A204.1 (cell line): ENCODE measurements around the gene YARS1.
"Not testable (repeated sequence)": the region's sequence is repeated elsewhere in the genome, so short reads cannot be mapped to it uniquely, and the experiment has no call there.

Experiments
- FAIRE-seq: peaks from 2 replicates; lab custom pipeline; 2012; peaks lifted over from hg19 to GRCh38; lab: Jason Lieb, UNC

The YARS1 gene

GRCh38 chr1:32816676-32817158, 441 bp downstream of the YARS1 start:
- no peak for FAIRE-seq

GRCh38 chr1:32813941-32814739, 3.0 kb downstream of the YARS1 start:
- FAIRE-seq: no peak

GRCh38 chr1:32811917-32812316, 5.2 kb downstream of the YARS1 start:
- no peak for FAIRE-seq

- FAIRE-seq: no peak
Observed at GRCh38 chr1:32811265-32811664, 5.9 kb downstream of the YARS1 start.

GRCh38 chr1:32810358-32810757, 6.8 kb downstream of the YARS1 start:
- no peak for FAIRE-seq

GRCh38 chr1:32808580-32808979, 8.6 kb downstream of the YARS1 start:
- no peak for FAIRE-seq

- no peak for FAIRE-seq
Observed at GRCh38 chr1:32806910-32807523, 10.1 kb downstream of the YARS1 start.

GRCh38 chr1:32806290-32806689, 10.9 kb downstream of the YARS1 start:
- FAIRE-seq: no peak

GRCh38 chr1:32804460-32804859, 12.7 kb downstream of the YARS1 start:
- FAIRE-seq: not testable (repeated sequence)

- no peak for FAIRE-seq
Observed at GRCh38 chr1:32801096-32801715, 16.0 kb downstream of the YARS1 start.

GRCh38 chr1:32798679-32799416, 18.3 kb downstream of the YARS1 start:
- FAIRE-seq: no peak

- FAIRE-seq: no peak
Observed at GRCh38 chr1:32798191-32798590, 19.0 kb downstream of the YARS1 start.

GRCh38 chr1:32797456-32797855, 19.7 kb downstream of the YARS1 start:
- FAIRE-seq: no peak

- not testable (repeated sequence) for FAIRE-seq
Observed at GRCh38 chr1:32795763-32796162, 21.4 kb downstream of the YARS1 start.

- FAIRE-seq: no peak
Observed at GRCh38 chr1:32791881-32792280, 25.3 kb downstream of the YARS1 start.

- not testable (repeated sequence) for FAIRE-seq
Observed at GRCh38 chr1:32789356-32789755, 27.8 kb downstream of the YARS1 start.

- FAIRE-seq: no peak
Observed at GRCh38 chr1:32786856-32787255, 30.3 kb downstream of the YARS1 start.

GRCh38 chr1:32784817-32785216, 32.3 kb downstream of the YARS1 start:
- no peak for FAIRE-seq

- FAIRE-seq: no peak
Observed at GRCh38 chr1:32783851-32784250, 33.3 kb downstream of the YARS1 start.

GRCh38 chr1:32782086-32782485, 35.1 kb downstream of the YARS1 start:
- no peak for FAIRE-seq

- FAIRE-seq: no peak
Observed at GRCh38 chr1:32780628-32781234, 36.4 kb downstream of the YARS1 start.

- no peak for FAIRE-seq
Observed at GRCh38 chr1:32780005-32780404, 37.2 kb downstream of the YARS1 start.
